GM21423 (cell line): ENCODE data around the gene XPA.

Experiments
- ATAC-seq: cut with Tn5 transposase; IDR thresholded peaks from one replicate; pipeline ENCODE4 v1.9.1; 2021; ENCODE audit warnings: mild to moderate bottlenecking, moderate library complexity; ENCODE audit not compliant: unreplicated experiment

Gene XPA

GRCh38 chr9:97659771-97660170 is 37.4 kb downstream of the XPA start:
- no peak for ATAC-seq

GRCh38 chr9:97658707-97659106 is 38.4 kb downstream of the XPA start:
- no peak for ATAC-seq

GRCh38 chr9:97651646-97652045 is 45.5 kb downstream of the XPA start:
- no peak for ATAC-seq

- ATAC-seq, result no peak
Observed at GRCh38 chr9:97647996-97648395, 49.1 kb downstream of the XPA start.

- ATAC-seq, result no peak
Observed at GRCh38 chr9:97645720-97646119, 51.4 kb downstream of the XPA start.

- no peak for ATAC-seq
Observed at GRCh38 chr9:97640325-97640724, 56.8 kb downstream of the XPA start.

- no peak for ATAC-seq
Observed at GRCh38 chr9:97638666-97639065, 58.5 kb downstream of the XPA start.

- no peak for ATAC-seq
Observed at GRCh38 chr9:97636903-97637302, 60.2 kb downstream of the XPA start.

GRCh38 chr9:97635026-97635425 is 62.1 kb downstream of the XPA start:
- no peak for ATAC-seq

- ATAC-seq, result no peak
Observed at GRCh38 chr9:97633859-97634490, 63.2 kb downstream of the XPA start.

- ATAC-seq, result peak; percentile 91
Observed at GRCh38 chr9:97632985-97633858, 63.9 kb downstream of the XPA start, which contains the start of the genes NCBP1 and TSTD2. Gene NCBP1 (plus strand): TSS chr9:97633821. CDS start chr9:97633882, 61 bp downstream. Gene TSTD2 (minus strand): TSS chr9:97633368. CDS start chr9:97627562, 5,806 bp downstream.

GRCh38 chr9:97632248-97632984 is 64.7 kb downstream of the XPA start:
- peak; percentile 0 for ATAC-seq

- no peak for ATAC-seq
Observed at GRCh38 chr9:97630591-97630990, 66.5 kb downstream of the XPA start.

GRCh38 chr9:97629156-97629555 is 68.0 kb downstream of the XPA start:
- ATAC-seq, result no peak

GRCh38 chr9:97628668-97629067 is 68.5 kb downstream of the XPA start:
- no peak for ATAC-seq

- ATAC-seq, result no peak
Observed at GRCh38 chr9:97627624-97628023, 69.5 kb downstream of the XPA start.

- no peak for ATAC-seq
Observed at GRCh38 chr9:97625620-97626019, 71.5 kb downstream of the XPA start.
